H1 (cell line): Measurements from ENCODE around the gene SLX9. TPM values are rescaled to one million over a fixed set of nuclear protein-coding genes. Genes with fewer than 3 reads are reported as not detected.

Experiments used
- CTCF ChIA-PET: fragments of 300-600 bp; sonication (Branson Sonifier 250); formaldehyde crosslinking; loops from one replicate; lab custom pipeline; 2021; ENCODE audit not compliant: partially characterized antibody; lab: Charles Lee
- POLR2A ChIA-PET: fragments of 300-600 bp; sonication (Branson Sonifier 250); formaldehyde crosslinking; loops from one replicate; lab custom pipeline; 2021; ENCODE audit warnings: inconsistent platforms; ENCODE audit not compliant: partially characterized antibody; lab: Charles Lee
- DNase-seq, 2 experiments: peaks; one replicate each; pipeline versions ENCODE4 v3.0.0 to v3.0.0-alpha.2; 2010 to 2022; ENCODE audit warnings: low spot score in 2 of 2, low read depth in 1 of 2, mixed read lengths in 1 of 2
- FAIRE-seq: peaks from 2 replicates; lab custom pipeline; 2011; peaks lifted over from hg19 to GRCh38; lab: Jason Lieb, UNC
- H2AFZ ChIP-seq: 2 replicates; pipeline ENCODE4 v1.8.1; 2012; ENCODE audit warnings: low read length, inconsistent platforms
- H2AK5ac ChIP-seq: 2 replicates; pipeline ENCODE4 v1.6.1; 2013; ENCODE audit warnings: low read depth, low read length
- H2BK120ac ChIP-seq: replicated peaks from 2 replicates; pipeline ENCODE3; 2013; ENCODE audit warnings: low read depth, low read length, inconsistent platforms
- H2BK12ac ChIP-seq: 2 replicates; pipeline ENCODE4 v1.6.1; 2013; ENCODE audit warnings: low read depth, low read length
- H2BK15ac ChIP-seq: 2 replicates; pipeline ENCODE4 v1.6.1; 2013; ENCODE audit warnings: low read length
- H2BK20ac ChIP-seq: 2 replicates; pipeline ENCODE4 v1.6.1; 2013; ENCODE audit warnings: low read length
- H2BK5ac ChIP-seq: 2 replicates; pipeline ENCODE4 v1.6.1; 2013; ENCODE audit warnings: low read depth, low read length
- H3K14ac ChIP-seq: 2 replicates; pipeline ENCODE4 v1.6.1; 2013; ENCODE audit warnings: inconsistent platforms; ENCODE audit not compliant: insufficient read length
- H3K18ac ChIP-seq: 2 replicates; pipeline ENCODE4 v1.6.1; 2013; ENCODE audit warnings: low read length; ENCODE audit errors: extremely low read depth
- H3K23ac ChIP-seq: 2 replicates; pipeline ENCODE4 v1.6.1; 2013; ENCODE audit warnings: inconsistent platforms; ENCODE audit not compliant: insufficient read length
- H3K23me2 ChIP-seq: 2 replicates; pipeline ENCODE4 v1.6.1; 2013; ENCODE audit warnings: low read depth, low read length
- H3K27ac ChIP-seq: 2 replicates; pipeline ENCODE4 v1.6.1; 2011; ENCODE audit warnings: low read depth, low read length, inconsistent platforms
- H3K27me3 ChIP-seq, 4 experiments: replicated peaks in 1 of 4; 1 replicate in 1 of 4; 2 replicates in 3 of 4; pipeline versions ENCODE4 v1.6.1 to v1.8.1; 2011 to 2013; ENCODE audit warnings: low read length in 3 of 4, mild to moderate bottlenecking in 3 of 4, inconsistent platforms in 2 of 4, mixed read lengths in 2 of 4, moderate library complexity in 1 of 4; ENCODE audit not compliant: control insufficient read depth in 3 of 4, insufficient read depth in 3 of 4; ENCODE audit errors: extremely low read depth in 1 of 4
- H3K36me3 ChIP-seq, 4 experiments: 2 replicates each; pipeline versions ENCODE4 v1.6.1 to v1.8.1; 2011 to 2013; ENCODE audit warnings: mild to moderate bottlenecking in 4 of 4, low read length in 3 of 4, moderate library complexity in 2 of 4, control low read depth in 1 of 4, inconsistent platforms in 1 of 4; ENCODE audit not compliant: insufficient read depth in 4 of 4, control insufficient read depth in 2 of 4
- H3K4ac ChIP-seq: replicated peaks from 2 replicates; pipeline ENCODE3; 2013; ENCODE audit warnings: low read length, low read depth, mixed read lengths, inconsistent platforms; ENCODE audit not compliant: insufficient read length
- H3K4me1 ChIP-seq, 4 experiments: replicated peaks in 1 of 4; 1 replicate in 1 of 4; 2 replicates in 3 of 4; pipeline versions ENCODE4 v1.6.1 to v1.8.1; 2011 to 2013; ENCODE audit warnings: low read length in 3 of 4, inconsistent platforms in 2 of 4, mixed read lengths in 1 of 4; ENCODE audit not compliant: insufficient read depth in 4 of 4, control insufficient read depth in 3 of 4
- H3K4me2 ChIP-seq, 2 experiments: 2 replicates each; pipeline versions ENCODE4 v1.6.1 to v1.8.1; 2011 to 2013; ENCODE audit warnings: low read depth in 2 of 2, low read length in 2 of 2, control low read depth in 1 of 2, inconsistent platforms in 1 of 2, mild to moderate bottlenecking in 1 of 2; ENCODE audit not compliant: insufficient read depth in 1 of 2
- H3K4me3 ChIP-seq, 4 experiments: fragments of 200-600, 300-600 bp in 1 of 4; sonication (generic), shearing (Covaris generic), sonication (Bioruptor Twin) in 1 of 4; 2 replicates each; pipeline versions ENCODE4 v1.5.1 to v1.8.1; 2011 to 2016; ENCODE audit warnings: low read length in 4 of 4, low read depth in 3 of 4, control low read depth in 2 of 4, inconsistent platforms in 2 of 4, mild to moderate bottlenecking in 2 of 4, mixed read lengths in 1 of 4, moderate library complexity in 1 of 4; ENCODE audit not compliant: insufficient read depth in 2 of 4; ENCODE audit errors: extremely low read depth in 1 of 4
- H3K56ac ChIP-seq: replicated peaks from 2 replicates; pipeline ENCODE3; 2013; ENCODE audit warnings: low read depth, mild to moderate bottlenecking, mixed read lengths, low read length, inconsistent platforms; ENCODE audit not compliant: insufficient read length
- H3K79me1 ChIP-seq: 2 replicates; pipeline ENCODE4 v1.6.1; 2013; ENCODE audit warnings: low read depth, low read length, control low read depth
- H3K79me2 ChIP-seq, 2 experiments: 2 replicates each; pipeline versions ENCODE4 v1.6.1 to v1.8.1; 2012 to 2013; ENCODE audit warnings: low read length in 2 of 2, mild to moderate bottlenecking in 2 of 2, inconsistent platforms in 1 of 2; ENCODE audit not compliant: insufficient read depth in 2 of 2, control insufficient read depth in 1 of 2
- H3K9ac ChIP-seq, 4 experiments: replicated peaks in 1 of 4; 1 replicate in 1 of 4; 2 replicates in 3 of 4; pipeline versions ENCODE4 v1.6.1 to v1.8.1; 2011 to 2013; ENCODE audit warnings: low read depth in 3 of 4, low read length in 3 of 4, control low read depth in 2 of 4, mild to moderate bottlenecking in 2 of 4, moderate library complexity in 2 of 4, inconsistent platforms in 1 of 4; ENCODE audit errors: extremely low read depth in 1 of 4
- H3K9me3 ChIP-seq, 2 experiments: 2 replicates each; pipeline versions ENCODE4 v1.6.1 to v1.8.1; 2012 to 2013; ENCODE audit warnings: mild to moderate bottlenecking in 2 of 2, moderate library complexity in 2 of 2, control low read depth in 1 of 2, inconsistent platforms in 1 of 2, low read depth in 1 of 2, low read length in 1 of 2, mixed read lengths in 1 of 2; ENCODE audit not compliant: insufficient read depth in 2 of 2
- H4K20me1 ChIP-seq, 2 experiments: replicated peaks in 1 of 2; 2 replicates each; pipeline versions ENCODE3 to v1.8.1; 2011 to 2013; ENCODE audit warnings: inconsistent platforms in 2 of 2, low read length in 2 of 2, mild to moderate bottlenecking in 1 of 2; ENCODE audit not compliant: insufficient read depth in 2 of 2, control insufficient read depth in 1 of 2
- H4K5ac ChIP-seq: 2 replicates; pipeline ENCODE4 v1.6.1; 2013; ENCODE audit warnings: low read length, low read depth, mixed read lengths, inconsistent platforms; ENCODE audit not compliant: insufficient read length
- H4K8ac ChIP-seq: 2 replicates; pipeline ENCODE4 v1.8.0; 2013; ENCODE audit warnings: mild to moderate bottlenecking, moderate library complexity, low read length, inconsistent platforms; ENCODE audit not compliant: insufficient read depth; ENCODE audit errors: extremely low read depth
- H4K91ac ChIP-seq: replicated peaks from 2 replicates; pipeline ENCODE3; 2013; ENCODE audit warnings: low read length, mixed read lengths, inconsistent platforms; ENCODE audit not compliant: insufficient read length
- CEBPB ChIP-seq: IDR thresholded peaks from 2 replicates; pipeline ENCODE4 v1.6.1; 2012; ENCODE audit warnings: low read depth, low read length
- CTCF ChIP-seq, 3 experiments: IDR thresholded peaks; 1 replicate in 2 of 3; 2 replicates in 1 of 3; pipeline versions ENCODE4 v1.5.1 to v1.6.1; 2011; ENCODE audit warnings: low read length in 3 of 3, mild to moderate bottlenecking in 3 of 3, inconsistent platforms in 2 of 3, low read depth in 1 of 3, moderate library complexity in 1 of 3; ENCODE audit not compliant: insufficient read depth in 1 of 3; ENCODE audit errors: control extremely low read depth in 1 of 3
- EZH2 ChIP-seq: fragments of 200-600 bp; sonication (generic); IDR thresholded peaks from 2 replicates; pipeline ENCODE4 v1.7.1; 2012; ENCODE audit warnings: low read depth, mild to moderate bottlenecking, moderate library complexity, low read length, inconsistent platforms; ENCODE audit not compliant: severe bottlenecking
- GABPA ChIP-seq: IDR thresholded peaks from 2 replicates; pipeline ENCODE4 v1.6.1; 2011; ENCODE audit warnings: mild to moderate bottlenecking, low read length, moderate library complexity, borderline replicate concordance; ENCODE audit not compliant: insufficient read depth
- KDM1A ChIP-seq: fragments of 200-600, 300-600 bp; sonication (generic); IDR thresholded peaks from 2 replicates; pipeline ENCODE4 v1.7.1; 2016; ENCODE audit warnings: mild to moderate bottlenecking, low read length, borderline replicate concordance
- PHF8 ChIP-seq: fragments of 200-600 bp; sonication (generic); conservative IDR thresholded peaks from 2 replicates; pipeline ENCODE4 v1.7.1; 2012; ENCODE audit warnings: low read depth, mild to moderate bottlenecking, inconsistent platforms, low read length, moderate library complexity
- USF2 ChIP-seq: IDR thresholded peaks from 2 replicates; pipeline ENCODE4 v1.6.1; 2011; ENCODE audit warnings: low read length, improper control_type of control experiment
- ZNF274 ChIP-seq: IDR thresholded peaks from 2 replicates; pipeline ENCODE4 v1.7.0; 2012; ENCODE audit warnings: low read length, borderline replicate concordance; ENCODE audit errors: extremely low read depth
- WGBS, 2 experiments: shearing (Covaris generic) in 1 of 2; methylation state at CpG; one replicate each; pipeline versions ENCODE4 v1.1.6 to v1.1.7; 2013 to 2015; ENCODE audit warnings: low lambda C conversion rate in 2 of 2, mixed read lengths in 2 of 2, inconsistent platforms in 1 of 2, low coverage in 1 of 2, missing lambda C conversion rate in 1 of 2; ENCODE audit not compliant: insufficient replicate concordance in 2 of 2, insufficient coverage in 1 of 2, insufficient read length in 1 of 2; ENCODE audit errors: extremely low coverage in 1 of 2, missing lambda C conversion rate in 1 of 2; 5-methylcytosine and 5-hydroxymethylcytosine counted together
- polyA plus RNA-seq, 7 experiments: library from polyadenylated mRNA; depleted of rRNA in 3 of 7; stranded (reverse) in 5 of 7; unstranded in 2 of 7; fragments of >200 nt in 5 of 7; fragments of 200-250 nt in 2 of 7; gene quantifications; 1 replicate in 5 of 7; 2 replicates in 1 of 7; 4 replicates in 1 of 7; pipeline versions ENCODE4 v1.2.1 to v1.2.3, GENCODE V29; 2011 to 2013; ENCODE audit warnings: missing spikeins in 2 of 7, mixed read lengths in 2 of 7
- total RNA-seq: library from RNA; stranded (reverse); fragmentation: NEBNext Ultra II Directional; extraction: Animal tissue kit (Norgen Biotek cat#: 25700); gene quantifications from 2 replicates; pipeline ENCODE4 v1.2.1, GENCODE V29; 2021

SLX9 gene
- total and polyA plus RNA-seq, 2 of the 8 experiments (the other 6 are each of a cell fraction or from before 2014, with no cell fraction given): 17.7 to 57.3 TPM

GRCh38 chr21:44948426-44949120 is 8.7 kb downstream of the SLX9 start:
- Histone ChIP-seq H2BK20ac (no peak overlapping the region), H3K4ac (no peak overlapping the region), H2BK120ac (no peak overlapping the region), H3K9me3 (no peaks in the 10 kb centered on the region), H3K27ac (no peak overlapping the region), H3K79me2 (peaks cover 5 to 73% of the 10 kb centered on the region in 2 experiments; a peak in 3 of 4 replicates), H4K91ac (no peak overlapping the region), H3K23ac (no peak overlapping the region), H3K56ac (no peak overlapping the region), H3K36me3 (peaks cover 10 to 23% (median 21%) of the 10 kb centered on the region in 4 experiments; a peak in 7 of 8 replicates), H2AK5ac (no peak overlapping the region), H2BK5ac (no peak overlapping the region), H3K4me2 (no peak overlapping the region), H2AFZ (no peak overlapping the region), H2BK12ac (no peak overlapping the region), H4K20me1 (peaks cover 35 to 54% of the 10 kb centered on the region in 2 experiments), H4K5ac (no peak overlapping the region), H3K9ac (no peak overlapping the region), H2BK15ac (no peak overlapping the region), H3K27me3 (no peaks in the 10 kb centered on the region), H3K23me2 (no peaks in the 10 kb centered on the region), H3K79me1 (peaks cover 21% of the 10 kb centered on the region), H4K8ac (peak overlapping the region; percentile 16; the same call in 1 of the 2 replicates), H3K18ac (no peak overlapping the region), H3K14ac (no peak overlapping the region), H3K4me3 (no peak overlapping the region), H3K4me1 (no peaks in the 10 kb centered on the region; a peak in 1 of 7 replicates)
- ChIA-PET POLR2A (interaction anchor here (1.2 to 2.8 kb wide), 3 partner anchors 8 to 76 kb away, joined by 3 to 11 read pairs (median 6); partner anchors contain the start of genes PTTG1IP and SLX9), CTCF (interaction anchor here (1.0 to 9.6 kb wide), 25 partner anchors 8 to 366 kb away, joined by 3 to 101 read pairs (median 6); partner anchors contain the start of gene SLX9)
- DNase-seq: no peak
- 91% methylated on average over 10 of the region's 16 CpGs; no CpG with 5 or more reads in 1 of the 2 experiments for WGBS, 2 experiments
- FAIRE-seq: no peak
- TF ChIP-seq PHF8: no peak
- TF ChIP-seq GABPA: no peak
- TF ChIP-seq USF2: no peak
- no peak for TF ChIP-seq EZH2
- TF ChIP-seq CTCF (IDR thresholded peaks at IDR 0.05; ENCODE audit: control extremely low read depth in 1 of 3, insufficient read depth in 1 of 3, low read depth in 1 of 3, low read length in 3 of 3): no peak
- no peak for TF ChIP-seq ZNF274
- no peak for TF ChIP-seq KDM1A
- TF ChIP-seq CEBPB: no peak
